Suppressor macrophage (primary cell): ENCODE data around the gene PSME3.
"Not testable (repeated sequence)": the region's sequence is repeated elsewhere in the genome, so short reads cannot be mapped to it uniquely, and the experiment has no call there.

Source experiments
- DNase-seq, 4 experiments: peaks; one replicate each; pipeline ENCODE4 v3.0.0-alpha.2; 2020 to 2022

Gene PSME3

GRCh38 chr17:42851371-42852240, 18.4 kb downstream of the PSME3 start:
- DNase-seq: not testable (repeated sequence)

- DNase-seq: no peak
Observed at GRCh38 chr17:42852351-42852750, 19.2 kb downstream of the PSME3 start.

GRCh38 chr17:42853004-42853403, 19.8 kb downstream of the PSME3 start:
- peak; percentile 57 to 80 (median 62) for DNase-seq

- DNase-seq: no peak
Observed at GRCh38 chr17:42853597-42853967, 20.4 kb downstream of the PSME3 start.

GRCh38 chr17:42853968-42854790, 21.0 kb downstream of the PSME3 start:
- no peak for DNase-seq

GRCh38 chr17:42855048-42855596, 21.9 kb downstream of the PSME3 start:
- peak; percentile 68 to 81 (median 78) for DNase-seq

- not testable (repeated sequence) for DNase-seq
Observed at GRCh38 chr17:42856093-42856492, 22.9 kb downstream of the PSME3 start.

GRCh38 chr17:42856516-42856915, 23.3 kb downstream of the PSME3 start:
- not testable (repeated sequence) for DNase-seq

GRCh38 chr17:42857389-42857788, 24.2 kb downstream of the PSME3 start:
- no peak for DNase-seq

- DNase-seq: no peak
Observed at GRCh38 chr17:42865638-42866094, 32.5 kb downstream of the PSME3 start.

GRCh38 chr17:42866216-42866615, 33.0 kb downstream of the PSME3 start:
- no peak for DNase-seq

- no peak for DNase-seq
Observed at GRCh38 chr17:42866631-42867575, 33.7 kb downstream of the PSME3 start.

GRCh38 chr17:42867694-42868261, 34.6 kb downstream of the PSME3 start:
- not testable (repeated sequence) for DNase-seq

- DNase-seq: no peak
Observed at GRCh38 chr17:42868338-42868737, 35.1 kb downstream of the PSME3 start.

- no peak for DNase-seq
Observed at GRCh38 chr17:42871647-42872046, 38.5 kb downstream of the PSME3 start.

GRCh38 chr17:42872251-42872965, 39.2 kb downstream of the PSME3 start:
- no peak for DNase-seq

GRCh38 chr17:42873315-42873714, 40.1 kb downstream of the PSME3 start:
- DNase-seq: no peak

- not testable (repeated sequence) for DNase-seq
Observed at GRCh38 chr17:42873932-42874695, 40.9 kb downstream of the PSME3 start.

- DNase-seq: no peak
Observed at GRCh38 chr17:42877037-42877436, 43.8 kb downstream of the PSME3 start.
